OCI-LY7 (cell line): Measurements from ENCODE around the gene PRPS1L1.

Experiments used
- EZH2phosphoT487 ChIP-seq: fragments of 200-600 bp; sonication (generic); IDR thresholded peaks from 2 replicates; pipeline ENCODE4 v1.6.1; 2018; ENCODE audit warnings: low read depth, borderline replicate concordance, mild to moderate bottlenecking, mixed run types, antibody characterized with exemption, low read length, moderate library complexity, mixed read lengths
- TF ChIP-seq, protein P1 (sequence below): fragments of 200-600 bp; sonication (generic); conservative IDR thresholded peaks from 2 replicates; pipeline ENCODE4 v1.5.1; 2014; ENCODE audit warnings: mild to moderate bottlenecking, antibody characterized with exemption, low read length, moderate library complexity, mixed read lengths

DNA sequence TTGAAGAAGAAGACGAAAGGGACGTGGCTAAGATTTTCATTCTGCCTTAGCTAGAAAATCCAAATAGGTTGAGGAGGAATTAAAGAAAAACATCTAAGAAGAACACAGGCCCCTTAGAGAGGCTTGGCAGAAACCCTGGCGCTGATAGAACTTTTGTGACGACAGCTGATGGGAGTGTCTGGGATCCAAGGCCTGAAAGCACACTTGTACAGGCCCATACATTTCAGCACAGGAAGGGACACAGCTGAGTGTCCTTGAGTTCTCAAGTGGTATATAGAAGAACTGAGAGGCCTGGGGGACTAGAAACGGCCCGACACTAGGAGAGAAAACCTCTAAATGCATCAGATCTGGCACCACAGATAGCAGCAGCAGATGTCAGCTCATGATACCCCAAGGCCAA lies 39.5 kb downstream of the PRPS1L1 start:
- TF ChIP-seq, protein P1, sequence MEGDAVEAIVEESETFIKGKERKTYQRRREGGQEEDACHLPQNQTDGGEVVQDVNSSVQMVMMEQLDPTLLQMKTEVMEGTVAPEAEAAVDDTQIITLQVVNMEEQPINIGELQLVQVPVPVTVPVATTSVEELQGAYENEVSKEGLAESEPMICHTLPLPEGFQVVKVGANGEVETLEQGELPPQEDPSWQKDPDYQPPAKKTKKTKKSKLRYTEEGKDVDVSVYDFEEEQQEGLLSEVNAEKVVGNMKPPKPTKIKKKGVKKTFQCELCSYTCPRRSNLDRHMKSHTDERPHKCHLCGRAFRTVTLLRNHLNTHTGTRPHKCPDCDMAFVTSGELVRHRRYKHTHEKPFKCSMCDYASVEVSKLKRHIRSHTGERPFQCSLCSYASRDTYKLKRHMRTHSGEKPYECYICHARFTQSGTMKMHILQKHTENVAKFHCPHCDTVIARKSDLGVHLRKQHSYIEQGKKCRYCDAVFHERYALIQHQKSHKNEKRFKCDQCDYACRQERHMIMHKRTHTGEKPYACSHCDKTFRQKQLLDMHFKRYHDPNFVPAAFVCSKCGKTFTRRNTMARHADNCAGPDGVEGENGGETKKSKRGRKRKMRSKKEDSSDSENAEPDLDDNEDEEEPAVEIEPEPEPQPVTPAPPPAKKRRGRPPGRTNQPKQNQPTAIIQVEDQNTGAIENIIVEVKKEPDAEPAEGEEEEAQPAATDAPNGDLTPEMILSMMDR = no peak
- no peak for TF ChIP-seq EZH2phosphoT487
